Stimulated activated naive CD4-positive, alpha-beta T cell (primary cell): ENCODE data around the gene PRAMEF18.
"Not testable (repeated sequence)": the region's sequence is repeated elsewhere in the genome, so short reads cannot be mapped to it uniquely, and the experiment has no call there.

Experiments
- DNase-seq, 6 experiments: peaks; one replicate each; lab custom pipeline; 2025; lab: John Stamatoyannopoulos, UW

PRAMEF18 gene

DNA sequence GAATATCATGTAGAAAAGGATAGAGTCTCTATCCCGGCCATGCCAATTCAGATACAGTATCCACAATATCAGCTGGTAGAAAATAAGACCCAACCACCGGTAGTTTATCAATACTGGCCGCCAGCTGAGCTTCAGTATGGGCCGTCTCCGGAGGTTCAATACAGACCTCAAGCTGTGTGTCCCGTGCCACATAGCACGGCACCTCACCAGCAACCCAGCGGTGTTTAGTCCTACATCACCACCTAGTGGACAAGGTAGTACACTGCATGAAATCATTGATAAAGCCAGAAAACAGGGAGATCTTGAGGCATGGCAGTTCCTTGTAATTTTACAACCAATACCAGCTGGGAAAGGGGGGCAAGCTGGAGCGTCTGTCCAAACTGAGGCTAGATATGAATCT is 17.2 kb downstream of the PRAMEF18 start:
- not testable (repeated sequence) for DNase-seq

DNA sequence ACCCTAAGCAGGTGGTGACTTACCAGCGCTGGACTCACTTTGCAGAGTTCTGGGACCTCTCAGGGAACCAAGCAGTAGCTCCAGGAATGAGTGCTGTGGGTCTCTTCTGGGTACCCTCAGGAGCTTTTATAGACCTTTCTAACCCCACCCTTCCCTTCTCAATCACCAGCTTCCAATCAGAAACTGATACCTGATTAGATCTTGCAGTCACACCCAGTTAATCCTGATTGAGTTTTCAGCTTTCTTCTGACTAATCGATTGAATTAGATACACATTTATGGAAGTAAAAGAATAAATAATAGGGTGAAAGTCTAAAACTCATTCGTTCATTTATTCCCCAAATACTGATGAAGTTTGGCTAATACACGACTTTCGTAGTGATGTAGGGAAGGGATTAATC is 24.6 kb downstream of the PRAMEF18 start, which contains the start of gene PRAMEF13:
Gene PRAMEF13, minus strand, starts transcription at position 101 of the 400 bp plus-strand sequence. CDS start 1,820 bp downstream, outside the sequence.
- DNase-seq: not testable (repeated sequence)
